ENCODE results near the gene NARS2.
"Not testable (repeated sequence)": the region's sequence is repeated elsewhere in the genome, so short reads cannot be mapped to it uniquely, and the experiment has no call there.

The NARS2 gene

GRCh38 chr11:78574386-78575381, at the start of gene NARS2:
NARS2 (minus strand) TSS chr11:78574864; CDS start chr11:78574488, 376 bp downstream.
- Mint-ChIP-seq H3K4me1 (peaks cover 23% of the 10 kb centered on the region), H3K4me3 (peak within 1 kb of the TSS; percentile 86)
- peak; percentile 93 to 95 for DNase-seq (ENCODE audit: low spot score in 2 of 2)

GRCh38 chr11:78622666-78623065, 48.0 kb upstream of the NARS2 start:
- H3K9me3 Mint-ChIP-seq: no peaks in the 10 kb centered on the region
- ATAC-seq (replicated peaks; ENCODE audit: extremely low read depth, poor library complexity, severe bottlenecking): no peak
- no peak overlapping the region for H3K4me3 Mint-ChIP-seq
- no peaks in the 10 kb centered on the region for H3K4me1 Mint-ChIP-seq
- no peaks in the 10 kb centered on the region for H3K36me3 Mint-ChIP-seq (ENCODE audit: insufficient read depth)
- DNase-seq (ENCODE audit: low spot score in 2 of 2): no peak
- peaks cover 20% of the 10 kb centered on the region for H3K27me3 Mint-ChIP-seq
- H3K27ac Mint-ChIP-seq (ENCODE audit: low read depth): no peak overlapping the region

More at GRCh38 chr11:78574386-78575381, at the start of gene NARS2:
- peak within 1 kb of the TSS; percentile 91 for H3K27ac Mint-ChIP-seq (ENCODE audit: low read depth)
- H3K36me3 Mint-ChIP-seq (ENCODE audit: insufficient read depth): peaks cover 14% of the 10 kb centered on the region
- no peaks in the 10 kb centered on the region for H3K27me3 Mint-ChIP-seq
- ATAC-seq (replicated peaks; ENCODE audit: extremely low read depth, poor library complexity, severe bottlenecking): peak; percentile 91
- H3K9me3 Mint-ChIP-seq: no peaks in the 10 kb centered on the region

GRCh38 chr11:78620159-78620558, 45.5 kb upstream of the NARS2 start:
- no peak for ATAC-seq (replicated peaks; ENCODE audit: extremely low read depth, poor library complexity, severe bottlenecking)
- DNase-seq (ENCODE audit: low spot score in 2 of 2): no peak
- Mint-ChIP-seq H3K27ac (ENCODE audit: low read depth) (no peak overlapping the region), H3K36me3 (ENCODE audit: insufficient read depth) (no peaks in the 10 kb centered on the region), H3K4me1 (no peaks in the 10 kb centered on the region), H3K4me3 (no peak overlapping the region), H3K27me3 (peaks cover 12% of the 10 kb centered on the region), H3K9me3 (no peaks in the 10 kb centered on the region)

GRCh38 chr11:78615724-78616123, 41.1 kb upstream of the NARS2 start:
- no peak overlapping the region for H3K27ac Mint-ChIP-seq (ENCODE audit: low read depth)
- ATAC-seq (replicated peaks; ENCODE audit: extremely low read depth, poor library complexity, severe bottlenecking): no peak

GRCh38 chr11:78613378-78613813, 38.7 kb upstream of the NARS2 start:
- no peaks in the 10 kb centered on the region for H3K36me3 Mint-ChIP-seq (ENCODE audit: insufficient read depth)
- no peak overlapping the region for H3K4me3 Mint-ChIP-seq
- DNase-seq (ENCODE audit: low spot score in 2 of 2): no peak
- peaks cover 15% of the 10 kb centered on the region for H3K27me3 Mint-ChIP-seq
- ATAC-seq (replicated peaks; ENCODE audit: extremely low read depth, poor library complexity, severe bottlenecking): no peak
- no peaks in the 10 kb centered on the region for H3K9me3 Mint-ChIP-seq
- no peak overlapping the region for H3K27ac Mint-ChIP-seq (ENCODE audit: low read depth)
- H3K4me1 Mint-ChIP-seq: no peaks in the 10 kb centered on the region

More at GRCh38 chr11:78615724-78616123, 41.1 kb upstream of the NARS2 start:
- peaks cover 25% of the 10 kb centered on the region for H3K27me3 Mint-ChIP-seq
- no peak overlapping the region for H3K4me3 Mint-ChIP-seq
- DNase-seq (ENCODE audit: low spot score in 2 of 2): no peak
- H3K9me3 Mint-ChIP-seq: no peaks in the 10 kb centered on the region
- no peaks in the 10 kb centered on the region for H3K36me3 Mint-ChIP-seq (ENCODE audit: insufficient read depth)
- H3K4me1 Mint-ChIP-seq: no peaks in the 10 kb centered on the region

- Mint-ChIP-seq H3K27me3 (peaks cover 21% of the 10 kb centered on the region), H3K4me1 (no peaks in the 10 kb centered on the region), H3K36me3 (ENCODE audit: insufficient read depth) (no peaks in the 10 kb centered on the region), H3K9me3 (no peaks in the 10 kb centered on the region), H3K27ac (ENCODE audit: low read depth) (no peak overlapping the region), H3K4me3 (no peak overlapping the region)
- no peak for ATAC-seq (replicated peaks; ENCODE audit: extremely low read depth, poor library complexity, severe bottlenecking)
- DNase-seq (ENCODE audit: low spot score in 2 of 2): no peak
Observed at GRCh38 chr11:78612721-78613377, 38.2 kb upstream of the NARS2 start.

GRCh38 chr11:78609321-78609720, 34.7 kb upstream of the NARS2 start:
- not testable (repeated sequence) for H3K4me1 Mint-ChIP-seq; H3K9me3 Mint-ChIP-seq; DNase-seq (ENCODE audit: low spot score in 2 of 2); H3K4me3 Mint-ChIP-seq; ATAC-seq (replicated peaks; ENCODE audit: extremely low read depth, poor library complexity, severe bottlenecking); H3K27ac Mint-ChIP-seq (ENCODE audit: low read depth); H3K36me3 Mint-ChIP-seq (ENCODE audit: insufficient read depth)
- H3K27me3 Mint-ChIP-seq: peaks cover 39% of the 10 kb centered on the region

GRCh38 chr11:78607696-78608095, 33.0 kb upstream of the NARS2 start:
- Mint-ChIP-seq H3K36me3 (ENCODE audit: insufficient read depth) (no peaks in the 10 kb centered on the region), H3K4me3 (no peak overlapping the region), H3K27ac (ENCODE audit: low read depth) (no peak overlapping the region), H3K27me3 (peaks cover 41% of the 10 kb centered on the region), H3K9me3 (no peaks in the 10 kb centered on the region), H3K4me1 (no peaks in the 10 kb centered on the region)
- DNase-seq (ENCODE audit: low spot score in 2 of 2): no peak
- ATAC-seq (replicated peaks; ENCODE audit: extremely low read depth, poor library complexity, severe bottlenecking): no peak

GRCh38 chr11:78606667-78607066, 32.0 kb upstream of the NARS2 start:
- Mint-ChIP-seq H3K27ac (ENCODE audit: low read depth) (no peak overlapping the region), H3K27me3 (peaks cover 49% of the 10 kb centered on the region), H3K36me3 (ENCODE audit: insufficient read depth) (no peaks in the 10 kb centered on the region), H3K9me3 (no peaks in the 10 kb centered on the region), H3K4me1 (no peaks in the 10 kb centered on the region), H3K4me3 (no peak overlapping the region)
- ATAC-seq (replicated peaks; ENCODE audit: extremely low read depth, poor library complexity, severe bottlenecking) (no peak), DNase-seq (ENCODE audit: low spot score in 2 of 2) (no peak)

GRCh38 chr11:78605296-78605695, 30.6 kb upstream of the NARS2 start:
- Mint-ChIP-seq H3K36me3 (ENCODE audit: insufficient read depth) (no peaks in the 10 kb centered on the region), H3K4me1 (no peaks in the 10 kb centered on the region), H3K27me3 (peaks cover 63% of the 10 kb centered on the region), H3K27ac (ENCODE audit: low read depth) (no peak overlapping the region), H3K4me3 (no peak overlapping the region), H3K9me3 (no peaks in the 10 kb centered on the region)
- no peak for DNase-seq (ENCODE audit: low spot score in 2 of 2)
- no peak for ATAC-seq (replicated peaks; ENCODE audit: extremely low read depth, poor library complexity, severe bottlenecking)

GRCh38 chr11:78603792-78604191, 29.1 kb upstream of the NARS2 start:
- no peak for ATAC-seq (replicated peaks; ENCODE audit: extremely low read depth, poor library complexity, severe bottlenecking)
- Mint-ChIP-seq H3K36me3 (ENCODE audit: insufficient read depth) (no peaks in the 10 kb centered on the region), H3K4me3 (no peak overlapping the region), H3K27me3 (peaks cover 77% of the 10 kb centered on the region), H3K9me3 (no peaks in the 10 kb centered on the region), H3K4me1 (no peaks in the 10 kb centered on the region), H3K27ac (ENCODE audit: low read depth) (no peak overlapping the region)
- no peak for DNase-seq (ENCODE audit: low spot score in 2 of 2)

GRCh38 chr11:78602771-78603170, 28.1 kb upstream of the NARS2 start:
- H3K4me1 Mint-ChIP-seq; H3K4me3 Mint-ChIP-seq; H3K36me3 Mint-ChIP-seq (ENCODE audit: insufficient read depth); ATAC-seq (replicated peaks; ENCODE audit: extremely low read depth, poor library complexity, severe bottlenecking); DNase-seq (ENCODE audit: low spot score in 2 of 2); H3K9me3 Mint-ChIP-seq; H3K27ac Mint-ChIP-seq (ENCODE audit: low read depth): not testable (repeated sequence)
- H3K27me3 Mint-ChIP-seq: peaks cover 69% of the 10 kb centered on the region

Measured in central memory CD8-positive, alpha-beta T cell (primary cell).